ENCODE measurements around the gene SRCIN1. TPM values are rescaled to one million over a fixed set of nuclear protein-coding genes. Genes with fewer than 3 reads are reported as not detected.
"Not testable (repeated sequence)": the region's sequence is repeated elsewhere in the genome, so short reads cannot be mapped to it uniquely, and the experiment has no call there.

Gene SRCIN1
- polyA plus RNA-seq, 4 donors, result 0.45 to 9.6 (median 0.99) TPM

- not testable (repeated sequence) for H3K4me3 ChIP-seq (ENCODE audit: low read depth in 1 of 3, low read length in 3 of 3); H3K4me1 ChIP-seq (ENCODE audit: control insufficient read depth in 3 of 3, insufficient read depth in 2 of 3, low read depth in 1 of 3, low read length in 2 of 3); FAIRE-seq; H3K9me3 ChIP-seq (ENCODE audit: control insufficient read depth in 2 of 2, insufficient read depth in 1 of 2, low read depth in 1 of 2, low read length in 1 of 2); H3K27me3 ChIP-seq (ENCODE audit: control insufficient read depth in 3 of 3, insufficient read depth in 3 of 3, low read length in 3 of 3)
- WGBS, 3 donors, result 51 to 56% (median 53%) methylated on average over 20 to 21 of the region's 21 CpGs
- H3K36me3 ChIP-seq (ENCODE audit: control insufficient read depth in 3 of 3, insufficient read depth in 2 of 3, low read depth in 1 of 3, low read length in 3 of 3), result peaks cover 0 to 38% (median 4%) of the 10 kb centered on the region in 3 donors
- peak overlapping the region in 1 of 3 donors; percentile 20 for H3K27ac ChIP-seq (ENCODE audit: low read depth in 1 of 3, low read length in 2 of 3)
- DNase-seq, result peak; percentile 55 to 60
These were observed 121.3 kb downstream of the SRCIN1 start for GRCh38 chr17:38484242-38485145.

- peaks cover 0 to 48% (median 4%) of the 10 kb centered on the region in 3 donors for H3K36me3 ChIP-seq (ENCODE audit: control insufficient read depth in 3 of 3, insufficient read depth in 2 of 3, low read depth in 1 of 3, low read length in 3 of 3)
- H3K27ac ChIP-seq (ENCODE audit: low read depth in 1 of 3, low read length in 2 of 3); H3K4me1 ChIP-seq (ENCODE audit: control insufficient read depth in 3 of 3, insufficient read depth in 2 of 3, low read depth in 1 of 3, low read length in 2 of 3); H3K27me3 ChIP-seq (ENCODE audit: control insufficient read depth in 3 of 3, insufficient read depth in 3 of 3, low read length in 3 of 3); FAIRE-seq; DNase-seq; H3K9me3 ChIP-seq (ENCODE audit: control insufficient read depth in 2 of 2, insufficient read depth in 1 of 2, low read depth in 1 of 2, low read length in 1 of 2); H3K4me3 ChIP-seq (ENCODE audit: low read depth in 1 of 3, low read length in 3 of 3): not testable (repeated sequence)
- WGBS, 3 donors, result 85 to 95% (median 88%) methylated on average over 8 of the region's 8 CpGs
These were observed 123.1 kb downstream of the SRCIN1 start for GRCh38 chr17:38482700-38483043.

- not testable (repeated sequence) for H3K27ac ChIP-seq (ENCODE audit: low read depth in 1 of 3, low read length in 2 of 3); DNase-seq; H3K27me3 ChIP-seq (ENCODE audit: control insufficient read depth in 3 of 3, insufficient read depth in 3 of 3, low read length in 3 of 3); H3K4me1 ChIP-seq (ENCODE audit: control insufficient read depth in 3 of 3, insufficient read depth in 2 of 3, low read depth in 1 of 3, low read length in 2 of 3); FAIRE-seq; H3K4me3 ChIP-seq (ENCODE audit: low read depth in 1 of 3, low read length in 3 of 3); H3K9me3 ChIP-seq (ENCODE audit: control insufficient read depth in 2 of 2, insufficient read depth in 1 of 2, low read depth in 1 of 2, low read length in 1 of 2)
- peaks cover 0 to 48% (median 4%) of the 10 kb centered on the region in 3 donors for H3K36me3 ChIP-seq (ENCODE audit: control insufficient read depth in 3 of 3, insufficient read depth in 2 of 3, low read depth in 1 of 3, low read length in 3 of 3)
- WGBS, 3 donors, result 80 to 86% (median 82%) methylated on average over 17 to 19 of the region's 19 CpGs
These were observed 123.6 kb downstream of the SRCIN1 start for GRCh38 chr17:38482039-38482699.

Other genes starting within 250 kb of the SRCIN1 start
- gene ARHGAP23, start 177.5 kb downstream of the SRCIN1 start, polyA plus RNA-seq, result 10 to 100 TPM in 1 of 4 donors, 1 to 10 TPM in 2, under 1 TPM in 1; 0.89 to 10.4 (median 4.7) TPM
- 1 to 10 TPM in 1 of 4 donors, under 1 TPM in 2, not detected in 1; 0.22 to 1.3 (median 0.40) TPM for gene EPOP, start 69.0 kb upstream of the SRCIN1 start, polyA plus RNA-seq
- gene MLLT6, start 99.3 kb upstream of the SRCIN1 start, polyA plus RNA-seq, result 10 to 100 TPM; 19.5 to 99.5 (median 39.1) TPM
- 100 to 1,000 TPM in 3 of 4 donors, 10 to 100 TPM in 1; 52.4 to 186 (median 131) TPM for gene CISD3, start 124.4 kb upstream of the SRCIN1 start, polyA plus RNA-seq
- 10 to 100 TPM in 3 of 4 donors, 1 to 10 TPM in 1; 7.6 to 30.2 (median 23.2) TPM for gene PCGF2, start 142.4 kb upstream of the SRCIN1 start, polyA plus RNA-seq
- gene PSMB3, start 146.8 kb upstream of the SRCIN1 start, polyA plus RNA-seq, result 100 to 1,000 TPM; 114 to 310 (median 248) TPM
- 10 to 100 TPM in 2 of 4 donors, 1 to 10 TPM in 2; 4.9 to 28.0 (median 12.2) TPM for gene PIP4K2B, start 193.6 kb upstream of the SRCIN1 start, polyA plus RNA-seq
- gene CWC25, start 219.4 kb upstream of the SRCIN1 start, polyA plus RNA-seq, result 10 to 100 TPM; 12.6 to 61.1 (median 32.6) TPM
- 1,000 to 10,000 TPM; 1,251 to 3,207 (median 2,577) TPM for gene RPL23, start 247.8 kb upstream of the SRCIN1 start, polyA plus RNA-seq